ENCODE results near the gene SFMBT1.
"Not testable (repeated sequence)": the region's sequence is repeated elsewhere in the genome, so short reads cannot be mapped to it uniquely, and the experiment has no call there.

Gene SFMBT1

DNA sequence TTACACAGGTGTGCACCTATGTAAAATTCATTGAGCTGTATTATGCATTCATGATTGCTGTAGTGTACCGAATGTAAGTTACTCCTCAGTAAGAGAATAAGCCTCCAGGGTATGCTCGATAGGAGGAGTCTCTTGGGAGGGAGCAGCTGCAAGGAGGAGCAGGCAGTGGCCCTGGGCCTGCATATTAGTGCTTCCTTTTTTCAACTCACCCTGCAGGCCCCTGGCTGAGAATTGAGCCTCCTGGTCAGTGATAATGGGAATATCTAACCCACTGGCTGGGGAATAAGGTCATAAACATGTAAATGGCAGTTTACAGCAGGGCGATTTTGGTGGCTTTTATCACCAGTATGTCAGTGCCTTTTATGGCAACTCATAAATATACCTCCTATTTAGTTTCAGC lies 21.7 kb upstream of the SFMBT1 start:
- Histone ChIP-seq H3K4me3 (IDR thresholded peaks at IDR 0.05; ENCODE audit: insufficient read depth, low read depth, low read length) (no peak overlapping the region), H3K4me1 (ENCODE audit: low read depth, poor library complexity, severe bottlenecking) (peaks cover 6% of the 10 kb centered on the region), H3K27me3 (ENCODE audit: insufficient read depth, low read depth) (no peaks in the 10 kb centered on the region), H2AFZ (ENCODE audit: low read depth) (no peak overlapping the region), H3K9ac (no peak overlapping the region), H3K36me3 (ENCODE audit: insufficient read depth) (no peaks in the 10 kb centered on the region), H3K4me2 (no peak overlapping the region), H4K20me1 (ENCODE audit: insufficient read depth) (no peaks in the 10 kb centered on the region), H3K27ac (no peak overlapping the region), H3K79me2 (ENCODE audit: insufficient read depth, low read depth) (no peaks in the 10 kb centered on the region)
- no peak for TF ChIP-seq CTCF (conservative IDR thresholded peaks at IDR 0.05; ENCODE audit: low read depth, low read length)

DNA sequence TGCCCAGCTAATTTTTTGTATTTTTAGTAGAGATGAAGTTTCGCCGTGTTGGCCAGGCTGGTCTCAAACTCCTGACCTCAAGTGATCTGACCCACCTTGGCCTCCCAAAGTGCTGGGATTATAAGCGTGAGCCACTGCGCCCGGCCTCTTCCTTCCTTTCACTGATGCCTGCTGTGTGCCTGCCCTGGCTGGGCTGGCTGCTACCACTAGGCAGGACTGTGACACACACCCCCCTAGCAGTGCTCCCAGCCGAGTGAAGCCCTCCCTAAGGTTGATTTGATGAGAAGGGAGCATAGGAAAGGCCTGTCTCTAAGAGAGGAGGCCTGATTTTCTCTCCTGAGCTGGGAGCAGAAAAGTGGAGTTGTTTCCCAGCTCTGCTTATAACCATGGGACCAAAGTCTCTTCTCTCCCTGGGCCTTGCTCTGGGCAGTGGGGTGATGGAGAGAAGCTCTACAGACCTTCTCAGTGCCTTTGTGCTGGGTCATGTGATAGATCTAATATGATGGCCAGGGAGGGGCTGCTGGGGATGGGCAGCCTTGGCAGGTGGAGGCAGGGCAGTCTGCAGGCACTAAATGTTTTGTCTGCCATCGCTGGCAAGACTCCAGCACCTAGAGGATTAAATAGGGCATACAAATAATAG lies 20.1 kb upstream of the SFMBT1 start:
- Histone ChIP-seq H2AFZ (ENCODE audit: low read depth) (no peak overlapping the region), H3K27ac (no peak overlapping the region), H3K27me3 (ENCODE audit: insufficient read depth, low read depth) (no peaks in the 10 kb centered on the region), H3K4me1 (ENCODE audit: low read depth, poor library complexity, severe bottlenecking) (no peaks in the 10 kb centered on the region), H3K9ac (no peak overlapping the region), H4K20me1 (ENCODE audit: insufficient read depth) (no peaks in the 10 kb centered on the region), H3K36me3 (ENCODE audit: insufficient read depth) (no peaks in the 10 kb centered on the region), H3K4me3 (IDR thresholded peaks at IDR 0.05; ENCODE audit: insufficient read depth, low read depth, low read length) (no peak overlapping the region), H3K4me2 (no peak overlapping the region), H3K79me2 (ENCODE audit: insufficient read depth, low read depth) (no peaks in the 10 kb centered on the region)
- TF ChIP-seq CTCF (conservative IDR thresholded peaks at IDR 0.05; ENCODE audit: low read depth, low read length) = no peak

DNA sequence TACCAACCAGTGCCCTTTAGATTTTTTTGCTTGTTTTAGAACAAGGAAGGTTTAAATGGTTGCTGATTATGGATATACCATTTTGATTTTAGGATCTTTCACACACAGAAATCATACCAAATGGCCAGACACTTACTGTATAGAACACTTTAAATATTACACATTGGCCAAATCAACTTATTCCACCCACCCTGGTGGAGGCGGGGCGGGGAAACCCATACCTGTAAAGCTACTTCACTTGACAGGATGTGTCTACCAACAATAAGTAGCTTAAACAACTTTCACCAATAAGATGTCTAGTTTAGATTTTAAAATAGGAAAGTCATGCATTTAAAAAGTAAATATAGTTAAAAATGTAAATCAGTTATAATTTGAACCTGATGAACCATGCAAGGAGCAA lies 17.0 kb upstream of the SFMBT1 start:
- H3K4me3 ChIP-seq (IDR thresholded peaks at IDR 0.05; ENCODE audit: insufficient read depth, low read depth, low read length) = no peak overlapping the region
- no peak for TF ChIP-seq CTCF (conservative IDR thresholded peaks at IDR 0.05; ENCODE audit: low read depth, low read length)
- H3K36me3 ChIP-seq (ENCODE audit: insufficient read depth) = no peaks in the 10 kb centered on the region
- H3K4me1 ChIP-seq (ENCODE audit: low read depth, poor library complexity, severe bottlenecking) = no peaks in the 10 kb centered on the region
- no peak overlapping the region for H3K4me2 ChIP-seq
- no peaks in the 10 kb centered on the region for H3K27me3 ChIP-seq (ENCODE audit: insufficient read depth, low read depth)
- H4K20me1 ChIP-seq (ENCODE audit: insufficient read depth) = no peaks in the 10 kb centered on the region
- H2AFZ ChIP-seq (ENCODE audit: low read depth) = no peak overlapping the region
- no peak overlapping the region for H3K9ac ChIP-seq
- no peak overlapping the region for H3K27ac ChIP-seq
- H3K79me2 ChIP-seq (ENCODE audit: insufficient read depth, low read depth) = no peaks in the 10 kb centered on the region

- Histone ChIP-seq H3K4me1 (ENCODE audit: low read depth, poor library complexity, severe bottlenecking) (no peaks in the 10 kb centered on the region), H3K9ac (no peak overlapping the region), H3K4me3 (IDR thresholded peaks at IDR 0.05; ENCODE audit: insufficient read depth, low read depth, low read length) (no peak overlapping the region), H4K20me1 (ENCODE audit: insufficient read depth) (no peaks in the 10 kb centered on the region), H2AFZ (ENCODE audit: low read depth) (no peak overlapping the region), H3K4me2 (no peak overlapping the region), H3K27me3 (ENCODE audit: insufficient read depth, low read depth) (no peaks in the 10 kb centered on the region), H3K79me2 (ENCODE audit: insufficient read depth, low read depth) (no peaks in the 10 kb centered on the region), H3K36me3 (ENCODE audit: insufficient read depth) (no peaks in the 10 kb centered on the region), H3K27ac (no peak overlapping the region)
- TF ChIP-seq CTCF (conservative IDR thresholded peaks at IDR 0.05; ENCODE audit: low read depth, low read length) = no peak
These were observed 10.6 kb upstream of the SFMBT1 start for GRCh38 chr3:53056442-53056841.

DNA sequence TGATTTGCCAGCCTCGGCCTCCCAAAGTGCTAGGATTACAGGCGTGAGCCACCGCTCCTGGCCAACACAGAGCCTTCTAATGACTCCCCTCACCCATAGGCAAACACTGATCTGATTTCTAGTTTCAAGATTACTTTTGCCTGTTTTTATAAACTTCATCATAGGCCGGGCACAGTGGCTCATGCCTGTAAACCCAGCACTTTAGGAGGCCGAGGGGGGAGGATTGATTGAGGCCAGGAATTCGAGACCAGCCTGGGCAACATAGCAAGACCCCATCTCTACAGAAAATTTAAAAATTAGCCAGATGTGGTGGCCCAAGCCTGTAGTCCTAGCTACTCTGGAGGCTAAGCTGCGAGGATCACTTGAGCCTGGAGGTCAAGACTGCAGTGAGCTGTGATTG lies 8.4 kb upstream of the SFMBT1 start:
- not testable (repeated sequence) for H3K4me2 ChIP-seq; H3K4me3 ChIP-seq (IDR thresholded peaks at IDR 0.05; ENCODE audit: insufficient read depth, low read depth, low read length); H4K20me1 ChIP-seq (ENCODE audit: insufficient read depth); H2AFZ ChIP-seq (ENCODE audit: low read depth); H3K9ac ChIP-seq; H3K27ac ChIP-seq; H3K27me3 ChIP-seq (ENCODE audit: insufficient read depth, low read depth); H3K4me1 ChIP-seq (ENCODE audit: low read depth, poor library complexity, severe bottlenecking); H3K36me3 ChIP-seq (ENCODE audit: insufficient read depth); H3K79me2 ChIP-seq (ENCODE audit: insufficient read depth, low read depth)

Data from KMS-11 (cell line).